NCI-H146 (cell line): ENCODE measurements around the gene CWC27.
"Not testable (repeated sequence)": the region's sequence is repeated elsewhere in the genome, so short reads cannot be mapped to it uniquely, and the experiment has no call there.

ENCODE experiments used
- DNase-seq: peaks from one replicate; lab custom pipeline; 2025; lab: John Stamatoyannopoulos, UW

Gene CWC27

GRCh38 chr5:64925123-64925522 is 156.4 kb downstream of the CWC27 start:
- no peak for DNase-seq

GRCh38 chr5:64929833-64930232 is 161.1 kb downstream of the CWC27 start:
- no peak for DNase-seq

- no peak for DNase-seq
These were observed 162.1 kb downstream of the CWC27 start for GRCh38 chr5:64930672-64931318.

DNA sequence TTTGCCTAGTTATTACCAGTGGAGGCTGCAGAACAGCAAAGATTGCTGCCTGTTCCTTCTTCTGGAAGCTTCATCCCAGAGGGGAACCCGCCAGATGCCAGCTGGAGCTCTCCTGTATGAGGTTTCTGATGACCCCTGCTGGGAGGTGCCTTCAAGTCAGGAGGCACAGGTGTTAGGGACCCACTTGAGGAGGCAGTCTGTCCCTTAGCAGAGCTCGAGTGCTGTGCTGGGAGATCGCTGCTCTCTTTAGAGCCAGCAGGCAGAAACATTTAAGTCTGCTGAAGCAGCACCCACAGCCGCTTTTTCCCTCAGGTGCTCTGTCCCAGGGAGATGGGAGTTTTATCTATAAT is 170.7 kb downstream of the CWC27 start:
- DNase-seq = not testable (repeated sequence)

DNA sequence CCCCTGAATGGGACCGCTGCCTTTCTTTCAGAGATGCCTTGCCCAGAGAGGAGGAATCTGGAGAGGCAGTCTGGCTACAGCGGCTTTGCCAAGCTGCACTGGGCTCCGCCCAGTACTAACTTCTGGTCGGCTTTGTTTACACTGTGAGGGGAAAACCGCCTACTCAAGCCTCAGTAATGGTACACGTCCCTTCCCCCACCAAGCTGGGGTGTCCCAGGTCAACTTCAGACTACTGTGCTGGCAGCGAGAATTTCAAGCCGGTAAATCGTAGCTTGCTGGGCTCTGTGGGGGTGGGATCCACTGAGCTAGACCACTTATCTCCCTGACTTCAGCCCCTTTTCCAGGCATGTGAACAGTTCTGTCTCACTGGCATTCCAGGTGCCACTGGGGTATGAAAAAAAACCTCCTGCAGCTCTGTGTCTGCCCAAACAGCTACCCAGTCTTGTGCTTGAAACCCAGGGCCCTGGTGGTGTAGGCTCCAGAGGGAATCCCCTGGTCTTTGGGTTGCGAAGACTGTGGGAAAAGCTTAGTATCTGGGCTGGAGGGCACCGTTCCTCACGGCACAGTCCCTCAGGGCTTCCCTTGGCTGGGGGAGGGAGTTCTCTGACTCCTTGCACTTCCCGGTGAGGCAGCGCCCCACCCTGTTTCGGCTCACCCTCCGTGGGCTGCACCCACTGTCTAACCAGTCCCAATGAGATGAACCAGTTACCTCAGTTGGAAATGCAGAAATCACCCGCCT is 171.2 kb downstream of the CWC27 start:
- no peak for DNase-seq

DNA sequence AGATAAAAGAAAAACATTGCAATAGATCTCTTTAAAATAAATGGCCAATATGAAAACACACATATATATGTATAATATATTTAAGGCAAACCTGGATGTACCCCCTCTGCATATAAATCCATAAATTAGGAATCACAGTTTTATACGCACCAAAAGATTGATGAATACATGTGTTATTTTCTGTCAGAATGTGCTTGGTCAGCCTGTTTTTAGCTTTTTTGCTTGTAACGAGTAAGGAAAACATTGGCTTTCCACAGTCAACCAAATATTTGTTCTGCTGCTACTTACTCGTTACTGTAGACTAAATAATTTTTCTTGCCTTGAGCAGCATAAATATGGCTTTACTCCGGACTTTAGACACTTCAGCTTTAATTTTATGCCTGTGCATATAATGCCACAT is 173.7 kb downstream of the CWC27 start:
- no peak for DNase-seq

- no peak for DNase-seq
These were observed 176.1 kb downstream of the CWC27 start for GRCh38 chr5:64944868-64945267.

DNA sequence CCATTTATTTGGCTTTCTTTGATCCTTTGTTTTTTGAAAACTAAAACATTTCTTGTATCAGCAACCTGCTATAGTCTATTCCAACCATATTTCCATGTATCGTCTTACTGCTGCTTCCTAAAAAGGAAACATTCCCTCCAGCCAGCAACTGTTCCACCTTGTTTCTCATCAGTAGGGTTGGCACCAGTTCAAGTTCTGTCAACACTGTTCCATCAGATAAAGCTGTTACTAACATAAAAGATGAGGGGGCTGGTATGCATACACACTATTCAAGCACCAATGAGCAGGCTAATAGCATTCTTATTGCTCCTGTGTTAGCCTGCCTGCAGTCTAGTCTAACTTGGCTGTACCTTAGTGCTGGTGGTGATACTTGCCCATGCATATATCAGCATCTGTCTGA is 178.3 kb downstream of the CWC27 start:
- DNase-seq = peak; percentile 92

DNA sequence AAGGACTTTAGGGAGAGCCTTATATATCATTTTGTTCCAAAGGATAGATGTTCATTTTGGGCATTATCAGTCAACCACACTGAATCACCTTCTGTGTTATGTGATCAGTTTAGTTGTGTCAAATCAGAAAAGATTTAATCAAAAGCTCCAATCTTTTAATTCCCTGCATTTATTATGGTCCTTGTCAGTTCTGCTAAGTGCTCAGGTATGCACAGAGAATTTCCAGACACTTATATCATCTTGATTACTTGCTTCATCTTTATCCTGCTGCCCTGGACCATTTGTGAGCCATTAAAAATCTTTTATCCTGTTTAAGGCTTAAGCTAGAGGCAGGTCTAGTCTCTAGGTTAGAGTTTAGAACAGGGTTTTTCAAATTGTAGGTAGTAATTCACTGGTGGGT is 179.1 kb downstream of the CWC27 start:
- DNase-seq = no peak

DNA sequence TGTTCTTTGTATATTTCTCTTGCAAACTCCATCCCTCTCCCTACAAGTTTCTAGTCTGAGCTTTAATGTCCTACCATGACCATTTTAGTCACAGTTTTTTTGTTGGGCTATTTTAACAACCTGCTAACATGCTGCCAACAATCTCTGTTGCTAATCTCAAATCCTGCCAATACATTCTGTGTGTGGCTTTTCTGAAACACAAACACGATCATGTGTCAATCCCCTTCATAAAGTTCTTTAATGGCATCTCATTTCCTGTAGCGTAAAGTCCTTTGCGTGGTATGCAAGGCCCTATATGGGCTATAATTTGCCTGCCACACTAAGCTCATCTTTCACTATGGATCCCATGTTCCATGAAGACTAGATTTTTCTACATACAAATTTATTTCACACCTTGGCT is 180.6 kb downstream of the CWC27 start:
- DNase-seq = no peak

DNA sequence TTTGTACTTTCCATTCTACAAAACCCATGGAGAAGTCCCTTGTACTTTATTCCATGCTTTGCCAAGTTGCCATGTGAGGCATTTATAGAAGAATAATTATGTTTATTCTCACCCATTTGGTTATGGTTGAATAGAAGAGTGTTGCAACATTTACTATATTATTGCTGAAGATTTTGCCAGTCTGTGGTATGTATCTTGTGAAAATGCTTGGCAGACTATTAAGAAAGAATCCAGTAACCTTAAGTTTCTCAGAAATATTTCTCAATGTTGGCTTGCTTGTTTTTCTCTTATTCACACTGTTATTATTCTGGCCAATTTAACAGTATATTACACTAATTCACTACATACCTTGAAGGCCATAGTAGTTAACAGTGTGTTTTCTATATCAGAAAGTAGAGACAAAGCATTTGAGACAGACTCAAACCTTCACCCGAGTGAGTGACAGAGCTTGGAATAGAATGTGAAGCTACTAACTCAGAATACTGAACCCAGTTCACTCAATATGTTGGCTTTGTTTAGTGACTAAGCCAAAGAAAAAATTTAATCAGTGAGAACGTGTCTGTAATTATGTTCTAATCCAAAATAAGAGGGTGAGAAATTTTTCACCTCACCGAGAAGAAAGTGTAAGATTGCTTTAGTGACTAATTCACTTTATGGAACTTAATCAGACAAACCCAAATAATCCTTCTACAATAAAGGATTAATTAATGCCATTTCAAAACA is 184.4 kb downstream of the CWC27 start:
- no peak for DNase-seq

GRCh38 chr5:64954518-64954917 is 185.8 kb downstream of the CWC27 start:
- no peak for DNase-seq

- DNase-seq = peak; percentile 6
These were observed 190.1 kb downstream of the CWC27 start for GRCh38 chr5:64958757-64959391.

GRCh38 chr5:64963278-64963677 is 194.5 kb downstream of the CWC27 start:
- DNase-seq = no peak

DNA sequence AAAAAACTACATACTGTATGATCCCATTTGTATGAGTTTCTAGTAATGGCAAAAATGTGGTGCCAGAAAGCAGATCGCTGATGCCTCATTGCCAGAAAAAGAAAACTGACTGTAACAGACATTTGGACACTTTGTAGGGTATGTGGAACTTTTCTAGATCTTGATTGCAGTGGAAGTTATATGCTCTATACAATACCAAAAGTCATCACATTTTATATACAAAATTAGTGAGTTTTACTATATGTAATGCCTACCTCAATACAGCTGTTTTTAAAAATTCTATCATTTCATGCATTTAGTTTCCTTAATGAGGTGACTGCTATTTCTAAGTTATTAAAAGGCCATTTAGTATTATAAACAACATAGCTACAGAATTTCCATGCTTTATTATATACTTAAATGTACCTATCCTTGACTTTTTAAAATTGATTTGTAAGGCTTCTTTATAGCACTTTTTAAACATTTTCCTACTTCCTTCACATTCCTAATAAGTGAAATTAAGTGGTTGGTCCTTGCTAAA is 199.9 kb downstream of the CWC27 start:
- no peak for DNase-seq

- DNase-seq = no peak
These were observed 200.8 kb downstream of the CWC27 start for GRCh38 chr5:64969578-64969977.

DNA sequence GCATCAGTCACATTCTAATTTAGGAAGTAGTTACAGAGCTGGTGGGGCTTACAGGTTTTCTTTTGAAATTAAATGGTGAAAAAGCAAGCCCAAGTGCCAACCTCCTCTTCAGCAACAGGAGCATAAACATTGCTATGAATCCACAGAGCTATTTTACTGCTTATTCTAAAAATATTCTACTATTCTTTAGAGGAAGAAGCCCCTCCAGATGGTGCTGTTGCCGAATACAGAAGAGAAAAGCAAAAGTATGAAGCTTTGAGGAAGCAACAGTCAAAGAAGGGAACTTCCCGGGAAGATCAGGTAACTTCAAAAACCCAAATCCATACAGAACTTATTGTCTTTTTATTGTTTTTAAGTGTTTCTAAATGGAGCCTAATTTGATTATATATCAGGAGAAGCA is 202.8 kb downstream of the CWC27 start:
- no peak for DNase-seq

DNA sequence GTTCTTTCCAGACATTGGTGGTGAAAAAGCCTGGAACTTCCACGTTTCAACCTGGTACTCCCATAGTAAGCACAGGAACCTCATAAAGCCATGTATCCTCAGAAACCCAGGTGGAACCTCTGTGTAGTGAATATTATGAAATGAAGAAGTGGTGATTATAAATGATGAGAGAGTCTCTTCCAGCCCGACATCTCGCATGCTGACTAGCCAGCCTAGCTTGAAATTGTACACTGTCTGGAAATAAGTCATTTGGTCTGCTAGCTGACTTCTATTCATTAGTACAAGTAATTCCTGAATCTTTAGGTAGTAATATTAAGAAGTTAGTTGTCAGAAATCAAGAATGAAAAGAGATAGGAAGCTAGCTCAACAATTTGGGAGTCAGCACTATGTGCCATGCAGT is 203.3 kb downstream of the CWC27 start:
- no peak for DNase-seq

- DNase-seq = no peak
These were observed 203.9 kb downstream of the CWC27 start for GRCh38 chr5:64972591-64972990.

DNA sequence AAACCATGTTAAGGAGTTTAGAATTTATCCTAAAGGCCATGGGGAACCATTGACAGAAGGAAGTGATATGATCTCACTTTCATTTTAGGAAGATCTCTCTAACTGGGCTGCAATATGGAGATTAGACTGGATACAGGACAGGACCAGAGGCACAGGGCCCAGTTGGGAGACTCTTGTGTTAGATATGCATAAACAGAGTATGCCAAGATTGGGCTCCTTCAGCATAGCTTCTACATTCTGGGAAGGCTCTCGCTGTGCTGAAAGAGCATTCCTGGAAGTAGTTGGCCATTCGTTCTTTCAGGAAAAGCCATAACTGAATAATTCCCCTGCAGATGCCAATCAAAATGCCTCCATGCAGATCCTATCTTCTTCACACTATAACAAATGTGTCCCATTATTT is 204.5 kb downstream of the CWC27 start:
- no peak for DNase-seq

DNA sequence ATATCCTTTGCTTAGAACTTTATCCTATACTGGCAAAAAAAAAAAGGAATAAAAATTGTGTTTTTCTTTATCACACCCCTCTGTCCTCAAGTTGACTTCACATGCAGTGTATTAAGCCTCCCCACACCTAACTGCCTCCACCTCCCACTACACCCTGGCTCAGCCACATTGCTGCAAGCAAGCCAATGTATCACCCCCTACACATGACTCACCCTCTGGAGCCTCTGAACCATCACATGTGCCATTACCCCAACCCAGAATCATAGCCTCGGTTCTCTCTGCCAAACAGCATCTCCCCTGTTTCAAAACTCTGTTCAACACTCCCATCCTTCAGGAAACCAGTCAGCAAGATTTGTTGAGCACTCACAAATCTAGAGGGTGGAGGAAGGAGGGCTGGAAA is 209.0 kb downstream of the CWC27 start:
- no peak for DNase-seq

DNA sequence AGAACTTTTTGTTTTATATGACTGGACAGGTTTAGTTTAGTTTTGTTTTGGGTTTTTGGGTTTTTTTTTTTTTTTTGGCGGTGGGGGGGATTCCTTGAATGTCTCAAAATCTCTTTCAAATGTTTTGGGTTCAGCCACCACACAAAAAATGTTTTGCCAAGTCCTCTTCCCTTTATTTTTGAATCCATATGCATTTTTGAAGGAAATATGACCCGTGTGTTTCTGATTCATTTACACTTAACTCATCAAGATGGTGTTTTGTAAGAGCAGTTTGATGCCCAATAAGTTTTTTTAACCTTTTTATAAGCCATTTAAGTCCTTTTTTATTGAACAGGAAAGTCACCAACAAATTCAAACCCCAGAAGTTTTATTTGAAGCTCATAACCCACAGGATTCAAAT is 209.8 kb downstream of the CWC27 start:
- no peak for DNase-seq

GRCh38 chr5:64979531-64979930 is 210.8 kb downstream of the CWC27 start:
- DNase-seq = no peak
